ENCODE measurements around the gene POLR3E.

GRCh38 chr16:22272870-22273650 is 24.1 kb upstream of the POLR3E start:
- TF ChIP-seq EGR1 (IDR thresholded peaks at IDR 0.05; ENCODE audit: low read depth) = no peak
- TF ChIP-seq CEBPB (IDR thresholded peaks at IDR 0.05; ENCODE audit: low read depth) = no peak
- TF ChIP-seq, protein P1, sequence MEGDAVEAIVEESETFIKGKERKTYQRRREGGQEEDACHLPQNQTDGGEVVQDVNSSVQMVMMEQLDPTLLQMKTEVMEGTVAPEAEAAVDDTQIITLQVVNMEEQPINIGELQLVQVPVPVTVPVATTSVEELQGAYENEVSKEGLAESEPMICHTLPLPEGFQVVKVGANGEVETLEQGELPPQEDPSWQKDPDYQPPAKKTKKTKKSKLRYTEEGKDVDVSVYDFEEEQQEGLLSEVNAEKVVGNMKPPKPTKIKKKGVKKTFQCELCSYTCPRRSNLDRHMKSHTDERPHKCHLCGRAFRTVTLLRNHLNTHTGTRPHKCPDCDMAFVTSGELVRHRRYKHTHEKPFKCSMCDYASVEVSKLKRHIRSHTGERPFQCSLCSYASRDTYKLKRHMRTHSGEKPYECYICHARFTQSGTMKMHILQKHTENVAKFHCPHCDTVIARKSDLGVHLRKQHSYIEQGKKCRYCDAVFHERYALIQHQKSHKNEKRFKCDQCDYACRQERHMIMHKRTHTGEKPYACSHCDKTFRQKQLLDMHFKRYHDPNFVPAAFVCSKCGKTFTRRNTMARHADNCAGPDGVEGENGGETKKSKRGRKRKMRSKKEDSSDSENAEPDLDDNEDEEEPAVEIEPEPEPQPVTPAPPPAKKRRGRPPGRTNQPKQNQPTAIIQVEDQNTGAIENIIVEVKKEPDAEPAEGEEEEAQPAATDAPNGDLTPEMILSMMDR (IDR thresholded peaks at IDR 0.05 in 2 of 3, conservative IDR thresholded peaks at IDR 0.05 in 1 of 3; ENCODE audit: borderline replicate concordance in 1 of 3, insufficient read depth in 1 of 3, low read depth in 2 of 3, low read length in 2 of 3) = no peak
- no peak for TF ChIP-seq YY1 (IDR thresholded peaks at IDR 0.05; ENCODE audit: extremely low read depth, insufficient replicate concordance, low read depth, low read length)
- TF ChIP-seq, protein P2, sequence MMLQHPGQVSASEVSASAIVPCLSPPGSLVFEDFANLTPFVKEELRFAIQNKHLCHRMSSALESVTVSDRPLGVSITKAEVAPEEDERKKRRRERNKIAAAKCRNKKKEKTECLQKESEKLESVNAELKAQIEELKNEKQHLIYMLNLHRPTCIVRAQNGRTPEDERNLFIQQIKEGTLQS (IDR thresholded peaks at IDR 0.05) = no peak
- TF ChIP-seq JUND (IDR thresholded peaks at IDR 0.05) = no peak
- TF ChIP-seq POLR2AphosphoS5 (IDR thresholded peaks at IDR 0.05; ENCODE audit: low read depth, low read length) = no peak
- TF ChIP-seq CBX3 (IDR thresholded peaks at IDR 0.05; ENCODE audit: low read depth) = no peak
- TF ChIP-seq, protein P3, sequence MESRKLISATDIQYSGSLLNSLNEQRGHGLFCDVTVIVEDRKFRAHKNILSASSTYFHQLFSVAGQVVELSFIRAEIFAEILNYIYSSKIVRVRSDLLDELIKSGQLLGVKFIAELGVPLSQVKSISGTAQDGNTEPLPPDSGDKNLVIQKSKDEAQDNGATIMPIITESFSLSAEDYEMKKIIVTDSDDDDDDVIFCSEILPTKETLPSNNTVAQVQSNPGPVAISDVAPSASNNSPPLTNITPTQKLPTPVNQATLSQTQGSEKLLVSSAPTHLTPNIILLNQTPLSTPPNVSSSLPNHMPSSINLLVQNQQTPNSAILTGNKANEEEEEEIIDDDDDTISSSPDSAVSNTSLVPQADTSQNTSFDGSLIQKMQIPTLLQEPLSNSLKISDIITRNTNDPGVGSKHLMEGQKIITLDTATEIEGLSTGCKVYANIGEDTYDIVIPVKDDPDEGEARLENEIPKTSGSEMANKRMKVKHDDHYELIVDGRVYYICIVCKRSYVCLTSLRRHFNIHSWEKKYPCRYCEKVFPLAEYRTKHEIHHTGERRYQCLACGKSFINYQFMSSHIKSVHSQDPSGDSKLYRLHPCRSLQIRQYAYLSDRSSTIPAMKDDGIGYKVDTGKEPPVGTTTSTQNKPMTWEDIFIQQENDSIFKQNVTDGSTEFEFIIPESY (IDR thresholded peaks at IDR 0.05; ENCODE audit: extremely low read depth, insufficient replicate concordance, low read length) = no peak
